Epidermal melanocyte (primary cell): ENCODE results near the gene LRRC59.

Experiments used
- DNase-seq: peaks from one replicate; pipeline ENCODE4 v3.0.0; 2011; ENCODE audit warnings: low spot score; ENCODE audit not compliant: insufficient read length

LRRC59 gene

DNA sequence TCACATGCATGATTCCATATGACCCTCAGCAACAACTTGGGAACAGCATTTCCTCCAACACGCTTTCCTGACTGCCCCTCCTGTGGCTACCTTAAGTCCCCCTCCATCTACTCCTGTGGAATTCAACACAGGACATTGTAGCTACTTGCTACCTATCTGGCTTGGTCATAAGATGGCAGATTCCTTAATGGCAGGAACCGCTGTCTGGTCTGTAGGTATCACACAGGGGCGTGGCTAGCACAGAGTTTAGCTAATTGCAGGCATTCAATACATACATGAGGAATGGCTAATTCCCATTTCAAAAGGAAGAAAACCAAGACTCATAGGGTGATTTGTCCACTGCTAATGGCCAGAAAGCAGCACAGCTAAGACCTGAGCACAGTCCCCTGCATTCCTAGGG, 8.6 kb downstream of the LRRC59 start:
- no peak for DNase-seq

DNA sequence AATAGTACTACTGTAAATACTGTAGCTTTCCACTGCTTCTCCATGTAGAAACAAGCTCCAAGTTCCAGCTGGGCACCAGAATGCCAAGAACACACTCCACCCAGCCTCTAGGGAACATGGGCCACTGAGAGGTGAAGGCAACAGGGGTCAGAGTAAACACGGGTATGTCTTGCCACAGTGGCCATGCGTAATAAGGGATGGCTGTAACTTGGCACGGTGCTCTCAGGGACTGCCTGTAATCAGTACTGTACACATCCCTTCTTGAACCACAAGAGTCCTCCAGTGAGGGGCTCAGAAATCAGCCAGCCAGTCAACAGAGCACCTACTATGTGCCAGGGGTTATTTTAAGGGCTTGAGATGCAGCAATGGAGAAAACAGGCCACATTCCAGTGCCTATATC, 10.8 kb downstream of the LRRC59 start:
- no peak for DNase-seq

DNA sequence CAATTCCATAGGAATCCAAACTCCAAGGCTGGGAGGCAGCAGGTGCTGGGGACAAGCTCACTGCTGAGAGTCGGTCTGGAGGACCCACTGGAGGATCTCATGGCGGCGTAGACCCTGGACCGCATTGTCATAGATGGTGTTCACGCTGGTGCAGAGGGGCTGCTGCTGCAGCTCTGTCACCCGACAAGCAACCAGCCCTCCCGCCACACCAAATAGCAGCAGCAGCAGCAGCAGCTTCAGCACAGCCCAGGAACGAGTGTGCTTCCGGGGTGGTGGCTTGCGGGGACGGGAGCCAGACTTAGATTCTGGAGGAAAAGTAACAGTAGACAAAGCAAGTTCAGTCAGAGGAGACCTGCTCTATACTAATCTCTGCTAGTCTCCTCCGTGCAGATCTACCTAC, 14.4 kb downstream of the LRRC59 start:
- no peak for DNase-seq

DNA sequence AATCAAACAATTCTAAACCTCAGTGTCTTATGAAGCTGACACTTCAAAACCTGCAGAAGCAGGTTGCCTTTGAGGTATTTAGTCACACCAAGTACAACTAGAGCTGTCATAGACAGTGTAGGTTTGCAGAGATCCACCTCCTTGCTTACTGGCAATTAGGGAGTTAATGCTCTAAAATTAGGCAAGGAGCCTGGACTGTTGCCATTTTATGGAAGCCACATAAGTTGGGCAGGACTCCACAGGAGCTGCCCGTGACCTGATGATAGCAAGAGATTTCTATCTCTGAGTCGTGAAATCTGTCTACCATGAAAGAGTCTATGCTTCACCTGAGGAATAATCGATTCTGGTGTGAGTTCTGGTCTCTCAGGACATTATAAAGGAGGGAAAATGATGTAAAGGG, 15.4 kb downstream of the LRRC59 start:
- no peak for DNase-seq

DNA sequence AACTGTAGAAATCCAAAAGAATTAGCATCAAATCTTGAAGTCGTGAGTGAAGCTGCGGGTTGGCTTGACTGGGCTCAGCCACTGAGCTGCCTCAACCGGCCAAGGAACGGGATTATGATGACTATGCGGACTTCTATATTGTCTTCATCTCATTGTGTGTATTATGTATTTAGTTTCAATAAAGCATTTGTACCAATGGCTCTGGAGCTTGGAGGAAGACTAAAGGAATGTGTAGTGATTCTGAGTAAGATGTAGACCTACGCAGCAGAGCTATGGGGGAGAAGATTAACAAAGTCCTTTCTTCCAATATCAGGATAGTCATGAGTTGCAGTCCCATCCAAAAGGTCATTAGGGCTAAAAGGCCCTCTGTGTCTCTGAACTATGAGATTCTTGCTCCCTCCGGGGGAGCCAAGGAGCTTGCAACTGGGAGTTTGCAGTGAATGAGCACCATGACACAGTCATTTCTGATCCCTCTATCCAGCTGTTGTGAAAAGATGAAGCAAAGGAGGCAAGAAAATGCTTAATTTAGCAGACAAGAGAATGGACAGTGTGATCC, 16.0 kb downstream of the LRRC59 start:
- no peak for DNase-seq

DNA sequence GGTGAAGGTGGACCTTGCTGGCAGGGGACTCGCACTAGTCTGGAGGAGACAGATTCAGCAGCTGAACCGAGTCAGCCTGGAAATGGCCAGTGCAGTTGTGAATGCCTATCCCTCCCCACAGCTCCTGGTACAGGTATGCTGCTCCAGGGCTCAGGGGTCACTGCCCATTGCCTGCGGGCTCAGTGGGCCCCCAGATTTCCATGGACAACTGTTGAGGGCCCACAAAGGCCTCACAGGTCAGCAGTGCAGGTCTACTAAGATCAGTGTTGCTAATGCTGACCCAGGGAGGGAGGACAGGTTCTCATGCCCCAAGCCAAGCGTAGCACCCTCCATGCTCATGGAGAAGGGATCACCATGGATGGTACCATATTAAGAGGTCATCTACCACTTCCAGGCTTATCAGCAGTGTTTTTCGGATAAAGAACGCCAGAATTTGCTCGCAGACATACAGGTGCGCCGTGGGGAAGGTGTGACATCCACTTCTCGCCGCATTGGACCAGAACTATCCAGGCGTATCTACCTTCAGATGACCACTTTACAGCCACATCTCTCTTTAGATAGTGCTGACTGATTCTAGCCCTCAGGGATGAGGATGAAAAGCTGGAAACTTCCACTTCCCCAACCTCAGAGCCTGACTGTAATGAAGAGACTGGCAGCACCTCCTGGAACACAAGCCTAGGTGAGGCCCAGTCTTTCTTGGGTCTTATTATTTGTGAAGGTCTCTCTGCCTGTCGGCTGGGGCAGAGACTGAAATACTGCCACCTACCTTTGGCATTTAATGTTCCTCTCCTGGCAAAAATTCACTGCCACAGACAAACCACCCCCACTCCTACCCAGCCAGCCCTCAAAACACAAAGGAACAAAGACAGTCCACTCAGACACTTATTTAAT, 16.7 kb downstream of the LRRC59 start:
- no peak for DNase-seq

DNA sequence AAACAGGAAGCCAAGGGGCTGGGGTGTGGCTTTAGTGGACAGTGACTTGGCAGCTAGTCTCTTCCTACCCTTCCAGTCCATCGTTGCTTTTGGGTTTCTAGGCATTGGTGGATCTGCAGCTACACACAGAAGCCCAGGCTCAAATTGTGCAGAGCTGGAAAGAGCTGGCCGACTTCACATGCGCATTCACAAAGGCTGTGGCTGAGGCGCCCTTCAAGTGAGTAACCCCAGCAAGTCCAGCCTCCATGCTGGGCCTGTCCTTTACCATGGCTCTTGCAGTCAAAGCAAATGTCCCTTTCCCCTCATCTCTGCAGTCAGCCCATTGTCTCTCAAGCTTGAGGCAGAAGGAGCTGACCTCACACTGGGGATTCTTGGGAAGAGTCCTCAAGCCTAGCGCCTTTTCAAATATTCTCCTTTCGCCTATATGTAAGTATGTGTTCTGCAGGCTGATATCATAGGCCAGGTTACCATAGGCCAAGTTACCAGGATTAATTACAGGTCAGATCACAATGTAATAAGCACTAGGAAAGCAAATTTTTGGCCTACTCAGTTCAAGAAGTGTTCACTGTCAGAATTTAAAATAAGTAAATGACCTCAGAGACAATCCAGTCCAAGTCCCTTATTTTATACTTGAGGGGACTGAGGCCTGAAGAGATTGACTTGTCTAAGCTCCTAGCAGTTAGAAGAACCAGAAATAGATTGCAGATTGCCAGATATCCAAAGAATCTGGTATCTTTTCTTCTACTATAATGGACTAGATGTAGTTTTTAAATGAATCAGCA, 17.8 kb downstream of the LRRC59 start:
- no peak for DNase-seq

DNA sequence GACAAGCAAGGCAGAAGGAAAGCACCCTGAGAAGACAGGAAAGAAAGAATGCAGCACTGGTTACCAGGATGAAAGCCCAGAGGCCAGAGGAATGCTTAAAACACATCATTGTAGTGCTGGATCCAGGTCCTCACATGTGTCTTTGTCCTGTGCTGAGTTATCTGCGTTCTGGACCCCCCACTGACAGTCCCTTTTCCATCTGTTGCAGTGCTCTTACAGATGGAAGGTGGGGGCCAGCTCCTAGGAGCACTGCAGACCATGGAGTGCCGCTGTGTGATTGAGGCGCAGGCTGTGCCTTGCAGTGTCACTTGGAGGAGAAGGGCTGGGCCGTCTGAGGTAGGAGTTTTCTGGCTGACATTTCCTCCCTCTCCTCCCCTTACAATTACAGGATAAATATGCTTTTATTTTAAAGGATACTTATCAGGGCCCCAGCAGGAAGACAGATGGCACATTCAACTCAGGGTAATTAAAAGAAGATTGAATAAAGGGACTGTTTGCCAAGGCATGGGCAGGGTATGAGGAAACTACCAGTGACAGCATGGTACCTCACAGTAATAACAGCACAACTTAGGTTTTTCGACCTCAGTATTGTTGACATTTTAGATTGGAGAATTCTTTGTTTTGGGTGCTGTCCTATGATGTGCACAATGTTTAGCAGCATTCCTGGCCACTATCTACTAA, 21.3 kb downstream of the LRRC59 start:
- no peak for DNase-seq

DNA sequence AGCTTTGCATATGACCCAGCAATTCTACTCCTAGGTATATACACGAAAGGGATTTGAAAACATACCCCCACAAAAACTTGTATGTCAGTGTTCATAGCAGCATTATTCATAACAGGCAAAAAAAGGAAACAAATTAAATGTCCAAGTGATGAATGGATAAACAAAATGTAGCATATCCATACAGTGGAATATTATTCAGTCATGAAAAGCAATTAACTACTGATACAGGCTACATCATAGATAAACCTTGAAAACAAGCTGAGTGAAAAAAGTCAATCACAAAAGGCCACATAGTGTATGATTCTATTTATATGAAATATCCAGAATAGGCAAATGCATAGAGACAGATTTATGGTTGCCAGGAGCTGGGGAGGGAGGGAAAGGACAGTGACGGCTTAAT, 23.6 kb downstream of the LRRC59 start:
- DNase-seq = no peak

DNA sequence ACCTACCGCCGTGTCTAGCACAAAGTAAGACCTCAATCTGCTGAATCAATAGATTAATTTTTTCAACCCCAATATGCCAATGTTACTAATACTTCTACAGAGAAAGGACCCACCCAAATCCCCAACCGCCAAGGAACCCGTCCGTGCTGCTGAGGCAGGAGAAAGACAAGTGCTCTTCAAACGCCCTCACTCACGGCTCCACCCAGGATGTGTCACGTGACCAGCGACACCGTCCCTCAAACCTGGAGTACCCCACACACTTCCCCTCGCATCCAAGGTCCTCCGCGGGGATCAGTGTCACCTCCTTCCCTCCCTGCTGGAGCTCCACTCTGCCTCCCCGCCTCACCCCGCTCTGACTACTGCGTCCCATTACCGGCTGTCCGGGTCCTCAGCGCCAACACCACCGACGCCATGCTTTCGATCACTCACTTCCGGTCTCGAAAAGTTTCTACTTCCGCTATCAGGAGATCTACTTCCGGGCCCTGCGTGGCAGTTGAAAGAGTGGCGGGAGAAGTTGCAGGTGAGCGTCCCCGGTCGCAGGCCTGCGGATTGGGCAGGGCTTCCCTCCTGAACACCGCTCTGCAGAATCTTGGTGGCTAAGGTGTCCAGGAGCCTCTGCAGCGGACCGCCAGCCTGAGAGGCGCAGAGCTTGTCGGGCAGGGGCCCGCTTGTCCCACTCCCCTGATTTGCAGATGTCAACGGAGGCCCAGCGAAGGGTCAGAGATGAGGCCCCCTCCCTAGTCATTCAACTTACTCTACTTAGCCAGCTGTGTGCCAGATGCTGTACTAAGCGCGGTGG, 24.4 kb downstream of the LRRC59 start, which contains the start of the genes EME1 and MRPL27:
EME1 (plus strand) TSS at position 472 of the 799 bp plus-strand sequence. CDS start 1,980 bp downstream, outside the sequence.
MRPL27 (minus strand) TSS at position 427 of the 799 bp plus-strand sequence; CDS start at position 413, 14 bp downstream.
- peak; percentile 92 for DNase-seq

DNA sequence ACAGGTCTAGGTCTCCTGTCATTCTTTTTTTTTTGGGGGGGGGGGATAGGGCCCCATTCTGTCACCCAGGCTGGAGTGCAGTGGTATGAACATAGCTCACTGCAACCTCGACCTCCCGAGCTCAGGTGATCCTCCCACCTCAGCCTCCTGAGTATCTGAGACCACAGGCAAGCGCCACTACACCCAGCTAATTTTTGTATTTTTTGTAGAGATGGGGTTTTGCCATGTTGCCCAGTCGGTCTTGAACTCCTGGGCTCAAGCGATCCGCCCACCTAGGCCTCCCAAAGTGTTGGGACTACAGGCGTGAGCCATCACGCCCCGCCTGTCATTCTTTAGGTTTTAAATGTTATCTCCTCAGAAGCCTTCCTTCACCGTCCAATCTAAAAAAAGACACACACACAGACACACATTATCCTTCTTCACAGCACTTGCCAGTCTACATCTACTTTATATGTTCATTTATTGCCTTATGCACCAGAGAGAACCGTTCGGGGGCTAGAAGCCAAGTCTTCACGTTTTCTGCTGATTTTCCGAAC, 25.0 kb downstream of the LRRC59 start:
- no peak for DNase-seq

DNA sequence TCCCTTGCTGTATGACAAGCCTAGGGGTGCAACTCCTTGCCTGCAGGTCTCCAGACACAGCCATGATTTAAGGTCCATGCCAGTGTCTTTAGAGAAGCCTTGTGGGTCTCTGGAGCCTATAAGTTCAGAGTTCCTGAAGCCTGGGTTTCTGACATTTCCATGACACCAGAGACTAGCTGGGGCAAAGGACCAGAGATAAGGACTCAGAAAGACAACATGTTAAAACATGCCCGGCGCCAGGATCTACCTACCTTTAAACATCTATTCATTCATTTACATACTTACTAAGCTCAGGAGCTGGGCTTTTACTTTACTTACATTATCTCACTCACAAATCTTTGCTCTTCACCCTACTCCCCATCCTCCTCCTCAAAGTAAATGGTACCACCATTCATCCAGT, 25.8 kb downstream of the LRRC59 start:
- no peak for DNase-seq

DNA sequence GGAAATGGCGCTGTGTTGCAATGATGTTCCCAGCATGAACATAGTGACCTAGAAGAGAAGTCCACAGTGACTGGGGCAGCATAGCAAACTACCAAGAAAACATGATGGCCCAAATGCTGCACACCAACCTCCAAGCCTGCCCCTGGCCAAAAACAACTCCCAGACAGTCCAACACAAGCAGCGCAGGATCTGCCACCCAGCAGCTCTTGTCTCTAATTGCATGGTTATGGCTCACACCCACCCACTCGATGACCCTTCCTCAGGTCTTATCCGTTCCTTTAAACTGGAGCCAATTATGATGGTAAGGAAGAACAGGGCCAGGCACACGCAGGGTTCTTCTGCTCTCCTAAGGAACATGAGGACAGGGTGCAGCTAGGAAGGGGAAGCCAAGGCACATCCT, 27.3 kb downstream of the LRRC59 start:
- DNase-seq = no peak

DNA sequence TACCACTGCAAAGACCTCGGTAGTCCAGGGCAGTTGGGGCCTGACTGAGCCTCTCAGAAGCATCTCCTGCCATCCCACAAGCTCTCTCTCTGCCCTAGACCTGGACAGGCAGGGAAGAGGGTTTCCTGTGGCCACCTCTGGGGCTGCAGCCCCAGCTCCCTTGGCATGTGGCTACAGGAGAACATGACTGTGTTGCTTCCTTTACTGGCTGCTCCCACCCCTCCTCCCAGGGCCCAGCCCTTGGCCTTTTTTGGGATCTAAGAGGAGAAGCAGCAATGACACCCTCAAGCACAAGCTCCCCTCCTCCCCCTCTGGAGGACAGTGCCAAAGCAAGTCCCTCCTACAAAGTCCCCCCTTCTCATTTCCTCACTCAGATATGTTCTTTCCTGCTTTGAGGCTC, 29.9 kb downstream of the LRRC59 start:
- DNase-seq = no peak

DNA sequence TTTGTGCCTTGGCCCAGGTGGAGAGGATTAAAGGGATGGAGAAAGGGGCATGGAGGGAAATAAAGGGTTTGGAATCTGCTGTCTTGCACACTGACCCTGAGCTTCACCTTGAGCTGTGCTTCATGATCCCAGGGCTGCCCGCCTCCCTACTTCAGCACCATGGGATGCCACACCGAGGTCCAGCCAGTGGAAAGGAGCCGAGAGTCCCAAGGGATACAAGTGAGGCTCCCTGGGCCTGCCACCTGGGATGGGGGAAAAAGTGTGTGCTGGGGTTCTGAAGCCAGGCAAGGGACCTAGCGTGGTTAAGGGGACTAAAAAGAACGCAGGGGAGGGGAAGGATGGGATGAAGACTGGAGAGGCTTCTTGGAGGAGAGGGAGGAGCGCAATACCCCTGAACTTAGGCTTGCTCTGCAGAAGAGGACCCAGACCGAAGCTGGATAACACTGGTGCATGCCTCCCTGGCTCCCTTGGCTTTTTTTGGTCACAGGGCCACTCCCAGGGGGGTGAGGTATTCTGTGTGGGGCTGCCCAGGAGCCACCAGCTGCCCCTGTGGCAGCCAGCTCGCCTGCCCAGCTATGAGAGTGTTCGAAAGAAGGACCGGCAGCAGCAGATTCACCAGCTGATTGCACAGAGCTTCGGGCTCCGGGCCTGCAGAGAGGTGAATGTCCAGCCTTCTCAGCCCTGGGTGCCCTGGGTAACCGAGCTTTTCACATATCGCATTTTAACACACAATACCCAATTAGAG, 31.5 kb downstream of the LRRC59 start:
- DNase-seq = no peak

DNA sequence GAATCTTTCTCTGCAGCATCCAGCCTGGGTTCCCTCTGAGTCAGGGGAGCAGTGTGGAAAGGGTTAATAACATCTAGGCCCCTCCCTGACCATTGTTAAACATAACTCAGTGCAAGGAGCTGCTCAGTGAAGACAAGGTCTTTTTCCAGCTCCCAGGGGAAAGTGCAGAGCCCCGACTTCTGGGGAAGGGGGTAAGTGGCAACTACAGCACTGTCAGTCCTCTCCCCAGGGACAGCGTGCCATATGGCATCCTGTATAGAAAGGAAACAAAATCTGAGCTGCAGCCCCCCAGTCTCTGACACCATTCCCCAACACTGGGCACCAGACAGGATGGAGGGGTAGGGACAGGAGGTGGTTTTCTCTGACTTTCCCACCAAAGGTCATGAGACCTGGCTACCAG, 32.2 kb downstream of the LRRC59 start:
- DNase-seq = no peak

DNA sequence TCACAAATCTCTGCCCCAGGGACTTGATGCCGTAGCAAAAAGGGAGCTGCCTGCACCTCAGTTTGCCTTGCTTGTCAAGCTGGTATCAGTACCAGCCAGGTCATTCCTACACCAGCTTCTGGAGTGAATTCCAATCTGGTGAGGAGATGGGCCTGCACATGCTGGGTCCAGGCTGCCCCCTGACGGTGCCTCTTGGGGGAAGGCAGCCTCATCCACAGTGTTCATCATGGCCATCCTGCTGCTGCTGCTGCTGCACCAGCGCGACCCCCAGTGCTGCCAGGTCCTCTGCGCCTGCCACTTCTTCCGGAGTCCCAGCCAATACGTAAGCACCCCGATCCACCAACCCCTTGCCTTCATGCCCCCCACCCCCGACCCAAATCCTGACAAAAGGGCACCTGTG, 32.6 kb downstream of the LRRC59 start:
- DNase-seq = no peak

DNA sequence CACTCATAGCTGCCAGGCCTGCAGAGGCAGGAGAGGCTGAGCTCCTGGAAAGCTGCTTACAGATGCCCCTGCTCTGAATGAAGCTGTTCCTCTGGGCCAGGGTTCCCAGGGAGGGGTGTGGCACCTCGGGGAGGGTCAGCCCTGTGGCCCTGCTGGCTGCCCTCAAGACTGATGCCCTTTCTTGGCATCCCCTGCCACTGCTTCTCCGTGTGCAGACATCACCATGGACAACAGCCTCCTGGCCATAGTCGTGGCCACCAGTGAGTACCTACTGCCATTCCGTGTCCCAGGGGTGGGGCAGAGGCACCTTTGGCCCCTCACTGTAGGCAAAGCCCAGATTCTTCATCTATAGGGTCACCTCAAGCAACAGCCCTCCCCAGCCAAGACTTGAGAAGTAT, 33.3 kb downstream of the LRRC59 start:
- no peak for DNase-seq

DNA sequence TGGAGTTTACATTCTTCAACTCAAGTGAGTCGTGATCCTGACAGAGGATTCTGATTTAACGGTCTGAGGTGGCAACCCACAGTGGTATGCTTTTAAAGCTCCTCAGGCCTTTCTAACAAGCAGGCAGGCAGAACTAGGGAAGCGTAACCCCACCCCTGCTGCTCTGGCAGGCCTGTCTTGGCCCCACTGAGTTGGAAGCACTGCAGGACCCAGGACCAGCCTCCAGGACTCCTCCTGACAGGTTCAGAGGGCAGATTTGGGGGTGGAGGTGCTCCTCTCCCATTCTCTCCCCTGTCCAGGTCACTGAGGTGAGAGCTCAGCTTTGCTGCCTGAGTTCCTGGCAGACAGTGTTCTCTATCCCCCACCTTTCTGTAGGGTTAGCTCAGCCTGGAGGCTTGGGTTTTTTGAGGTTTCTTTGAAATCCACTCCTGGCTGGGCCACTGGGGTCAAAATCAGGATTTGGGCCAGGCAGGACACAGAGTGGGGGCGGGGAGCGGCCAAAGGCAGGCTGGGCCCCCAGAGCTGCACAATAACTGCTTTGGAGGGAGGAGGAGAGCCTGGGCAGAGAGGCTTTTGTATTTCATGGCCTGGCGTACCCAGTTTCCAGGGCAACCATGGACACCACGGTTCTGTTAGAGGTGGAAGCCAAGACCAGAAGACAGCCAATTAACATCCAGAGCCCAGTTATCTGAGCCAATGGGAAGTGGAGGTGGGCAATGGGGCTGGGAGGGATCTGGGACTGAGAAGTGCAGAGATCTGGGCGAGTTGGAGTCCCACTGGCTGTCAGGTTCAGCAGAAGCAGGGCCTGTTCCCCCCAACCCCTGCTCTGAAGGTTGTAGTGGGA, 33.9 kb downstream of the LRRC59 start:
- DNase-seq = peak; percentile 40
